GM12878 (cell line): ENCODE measurements around the gene UTP25. TPM values are rescaled to one million over a fixed set of nuclear protein-coding genes. Genes with fewer than 3 reads are reported as not detected.

Source experiments
- CBX3 ChIP-seq: fragments of 200-600 bp; sonication (generic); IDR thresholded peaks from 2 replicates; pipeline ENCODE4 v1.6.1; 2016; ENCODE audit warnings: low read depth, borderline replicate concordance
- CREM ChIP-seq: IDR thresholded peaks from 2 replicates; pipeline ENCODE4 v1.6.1; 2014; ENCODE audit warnings: antibody characterized with exemption, low read depth
- E4F1 ChIP-seq: fragments of 450-650 bp; IDR thresholded peaks from 2 replicates; pipeline ENCODE4 v1.6.1; 2018; ENCODE audit warnings: borderline replicate concordance, mild to moderate bottlenecking; ENCODE audit not compliant: partially characterized antibody
- NFIC ChIP-seq: IDR thresholded peaks from 2 replicates; pipeline ENCODE4 v1.6.1; 2012; ENCODE audit warnings: low read depth, mild to moderate bottlenecking, inconsistent platforms, low read length, moderate library complexity
- NFYA ChIP-seq: IDR thresholded peaks from 2 replicates; pipeline ENCODE4 v1.6.1; 2011; ENCODE audit warnings: low read depth, mild to moderate bottlenecking, low read length, improper control_type of control experiment, borderline replicate concordance
- POU2F2 ChIP-seq: IDR thresholded peaks from 3 replicates; pipeline ENCODE4 v1.6.1; 2011; ENCODE audit warnings: low read depth, mild to moderate bottlenecking, low read length, borderline replicate concordance
- RAD21 ChIP-seq: IDR thresholded peaks from 2 replicates; pipeline ENCODE4 v1.6.1; 2011; ENCODE audit warnings: mild to moderate bottlenecking, low read depth, low read length, moderate library complexity; ENCODE audit not compliant: insufficient read depth
- SP1 ChIP-seq: IDR thresholded peaks from one replicate; pipeline ENCODE4 v1.6.1; 2011; ENCODE audit warnings: low read depth, low read length
- ZNF24 ChIP-seq: fragments of 450-650 bp; IDR thresholded peaks from 2 replicates; pipeline ENCODE4 v1.6.1; 2017; ENCODE audit warnings: antibody characterized with exemption, mild to moderate bottlenecking
- ZSCAN29 ChIP-seq: fragments of 450-650 bp; IDR thresholded peaks from 2 replicates; pipeline ENCODE4 v1.6.1; 2017; ENCODE audit warnings: mild to moderate bottlenecking, moderate library complexity
- polyA plus RNA-seq, 11 experiments: library from polyadenylated mRNA; depleted of rRNA in 4 of 11; unstranded in 6 of 11; stranded (reverse) in 5 of 11; fragments of >200 nt; fragmentation: Nextera tagmentation in 4 of 11; fragmentation: Illumina TruSeq in 1 of 11; extraction: Ambion mirVana in 4 of 11; extraction: Trizol in 1 of 11; gene quantifications; 1 replicate in 1 of 11; 2 replicates in 10 of 11; pipeline versions ENCODE4 v1.2.1 to v1.2.3, GENCODE V29; 2011 to 2016; ENCODE audit warnings: inconsistent platforms in 2 of 11, missing spikeins in 2 of 11, low read depth in 1 of 11
- total RNA-seq, 4 experiments: library from RNA; depleted of rRNA in 3 of 4; stranded (reverse); fragments of >200 nt in 3 of 4; fragmentation: Illumina TruSeq in 1 of 4; extraction: Trizol in 1 of 4; gene quantifications; 2 replicates each; pipeline versions ENCODE4 v1.2.1 to v1.2.3, GENCODE V29; 2013 to 2021
- TF ChIP-seq, protein P1 (sequence below): fragments of 450-650 bp; IDR thresholded peaks from 2 replicates; pipeline ENCODE4 v1.6.1; 2017; ENCODE audit warnings: mild to moderate bottlenecking, low read depth, inconsistent platforms; ENCODE audit not compliant: poor library complexity, severe bottlenecking

The UTP25 gene
- total and polyA plus RNA-seq, 10 of the 15 experiments (the other 5 are each of a cell fraction or from before 2014, with no cell fraction given), result 3.0 to 13.3 (median 8.5) TPM

DNA sequence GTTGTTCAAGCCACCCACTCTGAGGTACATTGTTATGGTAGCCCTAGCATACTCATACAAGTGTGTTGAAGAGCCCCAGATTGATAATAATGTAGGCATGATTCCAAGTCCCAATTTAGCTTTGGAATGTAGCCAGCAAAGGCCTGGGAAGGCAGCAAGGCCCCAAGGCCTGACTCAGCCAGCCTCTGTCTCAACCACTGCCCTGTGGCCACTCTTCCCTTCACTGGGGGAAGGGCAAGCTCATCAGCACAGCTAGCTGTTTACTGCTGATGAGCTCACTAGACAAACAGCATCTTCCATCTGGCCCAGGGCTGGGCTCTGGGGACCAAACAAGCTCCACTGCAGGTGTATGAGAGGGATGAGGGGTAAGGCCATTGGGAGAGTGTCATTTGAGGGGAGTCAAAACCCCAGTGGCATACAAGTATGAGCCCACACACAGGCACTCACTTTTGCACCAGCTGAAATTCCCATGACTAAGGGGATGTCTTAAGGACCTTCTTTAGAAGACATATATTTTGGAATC, 19.7 kb upstream of the UTP25 start (continued):
- TF ChIP-seq E4F1 (no peak), ZSCAN29 (no peak), SP1 (no peak), NFIC (no peak), CBX3 (no peak), RAD21 (no peak), POU2F2 (no peak), ZNF24 (no peak), CREM (no peak), NFYA (no peak)
- TF ChIP-seq, protein P1, sequence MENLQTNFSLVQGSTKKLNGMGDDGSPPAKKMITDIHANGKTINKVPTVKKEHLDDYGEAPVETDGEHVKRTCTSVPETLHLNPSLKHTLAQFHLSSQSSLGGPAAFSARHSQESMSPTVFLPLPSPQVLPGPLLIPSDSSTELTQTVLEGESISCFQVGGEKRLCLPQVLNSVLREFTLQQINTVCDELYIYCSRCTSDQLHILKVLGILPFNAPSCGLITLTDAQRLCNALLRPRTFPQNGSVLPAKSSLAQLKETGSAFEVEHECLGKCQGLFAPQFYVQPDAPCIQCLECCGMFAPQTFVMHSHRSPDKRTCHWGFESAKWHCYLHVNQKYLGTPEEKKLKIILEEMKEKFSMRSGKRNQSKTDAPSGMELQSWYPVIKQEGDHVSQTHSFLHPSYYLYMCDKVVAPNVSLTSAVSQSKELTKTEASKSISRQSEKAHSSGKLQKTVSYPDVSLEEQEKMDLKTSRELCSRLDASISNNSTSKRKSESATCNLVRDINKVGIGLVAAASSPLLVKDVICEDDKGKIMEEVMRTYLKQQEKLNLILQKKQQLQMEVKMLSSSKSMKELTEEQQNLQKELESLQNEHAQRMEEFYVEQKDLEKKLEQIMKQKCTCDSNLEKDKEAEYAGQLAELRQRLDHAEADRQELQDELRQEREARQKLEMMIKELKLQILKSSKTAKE, result no peak
